Fibroblast of mammary gland (primary cell): ENCODE data around the gene C16orf90.
A peak's percentile ranks its signal among the peaks of the same experiment; 100 is the strongest.

Experiments
- DNase-seq: peaks from one replicate; pipeline ENCODE4 v3.0.0-alpha.2; 2010; ENCODE audit warnings: low read depth
- H3K4me3 ChIP-seq: 2 replicates; pipeline ENCODE4 v1.5.1; 2011; ENCODE audit warnings: low read depth, mild to moderate bottlenecking, low read length, moderate library complexity; ENCODE audit not compliant: control insufficient read depth
- CTCF ChIP-seq: conservative IDR thresholded peaks from 2 replicates; pipeline ENCODE4 v1.5.1; 2011; ENCODE audit warnings: low read depth, low read length, inconsistent platforms; ENCODE audit not compliant: control insufficient read depth, insufficient read depth

C16orf90 gene

GRCh38 chr16:3495176-3495575 lies at the start of gene C16orf90:
C16orf90 (minus strand) TSS chr16:3495489; CDS start chr16:3495421, 68 bp downstream.
- no peak for DNase-seq
- TF ChIP-seq CTCF: no peak

GRCh38 chr16:3542601-3543373 lies 47.5 kb upstream of the C16orf90 start:
- peak; percentile 7 for DNase-seq
- TF ChIP-seq CTCF: no peak
- no peak overlapping the region for H3K4me3 ChIP-seq

More at GRCh38 chr16:3495176-3495575, at the start of gene C16orf90:
- no peak within 1 kb of the TSS for H3K4me3 ChIP-seq

GRCh38 chr16:3541527-3542155 lies 46.4 kb upstream of the C16orf90 start:
- TF ChIP-seq CTCF: no peak
- H3K4me3 ChIP-seq: no peak overlapping the region

GRCh38 chr16:3538222-3538621 lies 42.9 kb upstream of the C16orf90 start:
- no peak overlapping the region for H3K4me3 ChIP-seq
- DNase-seq: no peak
- no peak for TF ChIP-seq CTCF

More at GRCh38 chr16:3541527-3542155, 46.4 kb upstream of the C16orf90 start:
- no peak for DNase-seq

GRCh38 chr16:3536851-3537250 lies 41.6 kb upstream of the C16orf90 start:
- TF ChIP-seq CTCF: no peak
- DNase-seq: no peak
- no peak overlapping the region for H3K4me3 ChIP-seq

- H3K4me3 ChIP-seq: no peak overlapping the region
- no peak for TF ChIP-seq CTCF
- DNase-seq: peak; percentile 71
Measured at GRCh38 chr16:3536271-3536731, 41.0 kb upstream of the C16orf90 start.
